Measurements from ENCODE around the gene INKA1.
A peak's percentile ranks its signal among the peaks of the same experiment; 100 is the strongest.

INKA1 gene

DNA sequence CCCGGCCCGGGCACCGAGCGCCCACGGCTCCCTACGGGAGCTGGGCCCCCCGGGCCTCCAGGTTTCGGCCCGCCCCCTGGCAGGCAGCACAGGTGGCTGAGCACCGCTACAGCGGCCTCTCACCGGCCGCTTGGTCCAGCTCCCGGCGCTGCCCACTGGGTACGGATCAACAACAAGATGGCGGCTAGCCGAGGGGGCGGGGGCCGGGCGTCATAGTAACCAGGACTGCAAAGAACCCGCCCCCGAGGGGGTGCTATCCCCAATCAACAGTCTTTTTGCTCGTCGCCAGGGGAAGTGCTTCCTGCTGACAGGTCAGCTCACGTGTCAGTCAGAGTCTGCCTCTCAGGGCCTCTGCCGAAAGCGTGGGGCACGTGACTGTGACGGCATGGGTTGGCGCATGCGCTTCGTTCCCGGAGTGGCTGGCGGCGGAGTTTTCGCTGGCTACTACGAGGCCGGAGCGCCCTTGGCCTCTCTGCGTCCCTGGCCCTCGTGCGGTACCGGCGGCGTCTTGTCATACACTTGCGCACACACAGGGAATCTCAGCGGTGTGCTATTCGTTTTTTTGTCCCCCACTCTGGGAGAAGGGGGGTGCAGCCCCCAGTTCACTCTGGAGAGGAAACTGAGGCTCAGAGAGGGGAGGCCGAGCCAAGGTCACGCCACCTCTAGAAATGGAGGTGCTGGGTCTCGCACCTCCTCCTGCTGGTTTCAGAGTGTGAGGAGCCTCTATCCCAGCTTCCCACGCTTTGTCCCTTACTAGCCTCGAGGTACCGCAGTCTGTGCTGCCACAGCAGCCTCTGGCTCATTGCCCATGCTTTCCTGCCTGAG lies 16.5 kb upstream of the INKA1 start, which contains the start of gene IP6K1:
IP6K1 (minus strand) TSS at position 186 of the 825 bp plus-strand sequence. CDS start 38,502 bp downstream, outside the sequence.
- peak; percentile 100 for DNase-seq (ENCODE audit: low read depth)

DNA sequence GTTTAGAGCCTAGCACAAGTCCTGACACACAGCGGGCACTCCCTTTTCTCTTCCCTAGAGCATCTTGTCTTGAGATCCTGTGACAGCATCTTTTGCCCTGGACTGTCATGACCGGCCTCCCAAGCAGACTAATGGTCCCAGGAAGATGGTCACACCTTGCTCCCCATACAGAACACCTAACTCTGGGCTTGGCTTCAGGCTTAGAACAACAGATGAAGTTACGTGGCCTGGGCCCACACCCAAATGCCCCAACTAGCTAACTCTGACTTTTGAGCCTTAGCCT lies 15.9 kb upstream of the INKA1 start:
- no peak for DNase-seq (ENCODE audit: low read depth)

DNA sequence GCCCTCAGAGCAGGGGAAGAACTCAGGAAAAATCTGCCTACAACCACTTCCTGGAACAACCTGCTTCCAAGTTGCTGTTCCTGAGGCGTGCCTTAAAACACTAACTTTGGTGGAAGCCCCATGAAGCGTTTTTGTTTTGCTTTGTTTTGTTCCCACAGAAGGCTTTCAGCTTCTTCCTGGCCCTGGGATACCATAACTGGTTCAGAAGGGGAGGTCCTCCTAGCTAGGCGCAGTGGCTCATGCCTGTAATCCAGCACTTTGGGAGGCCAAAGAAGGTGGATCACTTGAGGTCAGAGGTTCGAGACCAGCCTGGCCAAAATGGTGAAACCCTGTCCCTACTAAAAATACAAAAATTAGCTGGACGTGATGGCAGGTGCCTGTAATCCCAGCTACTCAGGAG lies 15.5 kb upstream of the INKA1 start:
- no peak for DNase-seq (ENCODE audit: low read depth)

DNA sequence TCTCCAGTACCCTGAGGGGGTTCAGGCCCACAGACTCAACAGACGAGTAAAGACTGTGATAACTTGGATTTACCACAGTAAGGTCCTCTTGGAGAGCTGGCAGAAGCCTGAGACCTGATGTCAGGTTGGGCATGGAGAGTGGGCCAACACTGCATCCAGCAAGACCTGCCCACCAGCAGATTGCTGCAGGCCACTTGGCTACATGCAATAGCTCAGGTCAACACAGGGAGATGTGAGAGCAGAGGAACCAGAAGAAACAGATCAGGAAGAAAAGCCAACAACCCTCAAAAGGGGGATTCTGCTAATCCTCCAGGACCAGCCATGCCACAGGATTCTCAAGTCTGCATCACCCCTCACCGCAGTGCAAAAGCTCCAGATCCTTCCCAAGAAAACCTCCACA lies 15.0 kb upstream of the INKA1 start:
- no peak for DNase-seq (ENCODE audit: low read depth)

DNA sequence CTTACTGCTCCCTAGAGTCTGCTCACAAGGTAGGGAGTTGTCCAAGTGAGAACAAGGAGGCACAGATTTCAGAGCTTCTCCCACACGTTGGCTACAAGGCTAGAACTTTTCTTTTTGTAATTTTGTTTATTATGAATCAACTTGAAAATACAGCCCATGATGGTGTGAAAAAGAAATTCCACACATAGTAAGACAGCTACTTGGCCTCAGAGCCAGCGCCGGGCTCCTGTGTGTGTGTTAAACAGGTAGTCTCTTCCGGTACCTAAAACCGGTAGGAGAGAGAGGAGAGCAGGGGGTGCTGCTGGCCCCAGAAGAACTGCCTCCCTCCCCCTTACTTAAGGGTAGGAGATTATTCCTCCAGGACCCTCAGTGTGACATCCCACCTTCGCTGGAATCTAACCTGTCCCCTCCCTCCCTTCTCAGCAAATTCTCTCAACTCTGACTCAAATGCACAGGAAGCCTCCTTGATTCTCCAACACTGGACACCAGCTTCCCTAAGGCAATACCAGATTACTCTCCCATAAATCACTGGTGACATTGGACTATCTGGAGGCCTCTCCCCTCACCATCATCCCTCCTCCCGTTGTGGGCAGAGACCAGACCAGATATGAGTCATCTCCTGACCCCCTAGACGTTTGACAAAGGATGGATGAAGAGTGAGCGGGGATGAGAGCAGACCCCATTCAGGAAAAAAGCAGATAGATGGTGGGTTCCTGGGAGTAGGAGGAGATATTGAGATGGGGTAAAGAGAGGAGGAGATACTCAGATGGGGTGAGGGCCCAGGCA lies 12.2 kb upstream of the INKA1 start:
- no peak for DNase-seq (ENCODE audit: low read depth)

DNA sequence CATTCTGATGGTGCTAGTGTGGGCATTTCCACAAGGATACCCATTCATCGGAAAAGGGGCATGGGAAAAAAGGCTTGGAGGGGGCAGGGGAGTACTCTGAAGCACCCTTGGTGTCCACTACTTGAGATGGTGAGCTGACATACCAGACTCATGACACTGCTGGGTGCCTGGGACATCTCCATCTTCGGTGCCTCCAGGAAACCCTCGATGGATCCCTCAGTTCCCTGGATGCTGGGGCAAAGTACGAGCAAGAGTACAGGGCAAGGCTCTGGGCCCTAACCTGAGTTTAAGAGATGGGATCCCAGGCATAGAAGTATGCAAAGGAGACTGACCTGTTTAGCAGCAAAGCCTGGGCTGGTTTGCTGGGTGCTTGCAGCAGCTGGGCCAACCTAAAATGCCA lies 11.5 kb upstream of the INKA1 start:
- no peak for DNase-seq (ENCODE audit: low read depth)

DNA sequence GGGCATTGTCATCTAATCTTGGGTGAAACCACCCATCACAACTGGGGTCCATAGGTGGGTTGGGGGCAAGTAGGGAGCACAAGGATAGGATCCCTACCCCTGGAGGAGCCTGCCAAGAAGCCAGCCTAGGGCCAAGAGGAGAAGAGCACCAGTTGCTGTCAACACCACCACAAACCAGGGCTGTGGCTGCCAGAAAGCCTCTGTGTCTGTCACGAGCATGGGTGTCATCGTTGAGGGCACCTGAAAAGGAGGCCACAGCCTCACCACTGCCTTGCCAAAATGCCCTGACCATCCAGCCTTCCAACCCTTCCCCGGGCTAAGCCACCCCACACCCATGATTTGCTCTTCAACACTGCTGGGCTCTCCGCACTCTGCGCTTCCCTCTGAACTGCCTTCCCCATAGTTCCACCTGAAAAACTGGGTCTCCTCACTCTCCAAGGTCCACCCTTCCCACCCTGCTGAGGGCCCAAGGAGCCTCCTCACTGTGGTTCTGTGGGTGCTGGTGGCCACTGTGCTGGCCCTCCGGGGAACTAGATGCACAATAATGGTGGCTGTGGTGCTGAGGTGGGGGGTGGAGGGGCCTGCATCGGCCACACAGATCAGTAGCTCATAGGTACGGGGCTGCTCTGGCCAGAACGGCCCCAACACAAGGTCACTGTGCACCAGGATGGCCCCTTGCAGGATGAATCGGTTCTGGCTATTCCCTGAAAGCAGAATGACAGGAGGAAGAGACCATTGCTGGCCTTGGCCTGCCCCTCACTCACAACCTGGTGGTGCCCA lies 10.5 kb upstream of the INKA1 start:
- DNase-seq (ENCODE audit: low read depth), result no peak

DNA sequence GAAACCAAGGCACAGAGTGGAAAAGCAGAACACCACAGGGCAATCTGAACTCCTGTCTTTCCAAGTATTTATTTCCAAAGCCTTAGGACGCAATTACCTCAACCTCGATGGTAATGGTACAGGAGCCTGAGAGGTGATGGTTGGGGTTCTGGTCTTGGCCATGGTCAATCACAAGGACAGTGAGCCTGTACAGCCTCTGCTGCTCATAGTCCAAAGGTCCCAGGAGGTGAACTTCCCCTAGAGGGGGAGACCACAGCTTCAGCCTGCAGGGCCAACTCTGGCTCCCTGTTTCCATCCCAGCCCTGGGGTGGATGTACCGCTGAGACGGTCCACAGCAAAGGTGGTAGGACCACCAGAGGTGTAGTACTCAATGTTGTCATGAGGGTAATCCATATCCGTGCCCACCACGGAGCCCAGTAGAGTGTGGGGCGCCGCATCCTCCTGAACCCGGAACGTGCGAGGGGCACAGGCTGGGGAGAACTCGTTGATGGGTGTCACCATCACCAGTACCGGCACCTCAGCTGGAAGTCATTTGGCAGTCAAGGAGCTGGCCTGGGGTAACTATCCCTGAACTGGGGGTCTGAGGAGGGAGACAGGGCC lies 9.5 kb upstream of the INKA1 start:
- DNase-seq (ENCODE audit: low read depth), result no peak

DNA sequence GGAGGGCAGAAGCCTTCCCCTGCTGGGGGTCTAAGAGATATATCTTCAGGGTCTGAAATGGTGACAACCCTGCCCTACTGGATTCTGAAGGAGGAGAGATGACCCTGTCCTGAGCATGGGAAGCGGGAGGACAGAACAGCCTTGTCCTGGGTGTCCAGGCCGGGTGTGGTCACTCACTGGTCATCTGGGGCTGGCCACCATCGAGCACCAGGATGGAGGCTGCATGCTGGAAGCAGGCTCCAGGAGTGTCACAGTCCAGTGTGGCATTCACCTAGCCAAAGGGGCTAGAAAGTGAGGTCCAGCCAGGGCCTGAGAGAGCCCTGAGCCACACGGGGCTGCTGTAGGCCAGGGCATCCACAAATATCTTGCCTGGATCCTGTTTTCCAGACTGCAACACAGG lies 8.6 kb upstream of the INKA1 start:
- no peak for DNase-seq (ENCODE audit: low read depth)

DNA sequence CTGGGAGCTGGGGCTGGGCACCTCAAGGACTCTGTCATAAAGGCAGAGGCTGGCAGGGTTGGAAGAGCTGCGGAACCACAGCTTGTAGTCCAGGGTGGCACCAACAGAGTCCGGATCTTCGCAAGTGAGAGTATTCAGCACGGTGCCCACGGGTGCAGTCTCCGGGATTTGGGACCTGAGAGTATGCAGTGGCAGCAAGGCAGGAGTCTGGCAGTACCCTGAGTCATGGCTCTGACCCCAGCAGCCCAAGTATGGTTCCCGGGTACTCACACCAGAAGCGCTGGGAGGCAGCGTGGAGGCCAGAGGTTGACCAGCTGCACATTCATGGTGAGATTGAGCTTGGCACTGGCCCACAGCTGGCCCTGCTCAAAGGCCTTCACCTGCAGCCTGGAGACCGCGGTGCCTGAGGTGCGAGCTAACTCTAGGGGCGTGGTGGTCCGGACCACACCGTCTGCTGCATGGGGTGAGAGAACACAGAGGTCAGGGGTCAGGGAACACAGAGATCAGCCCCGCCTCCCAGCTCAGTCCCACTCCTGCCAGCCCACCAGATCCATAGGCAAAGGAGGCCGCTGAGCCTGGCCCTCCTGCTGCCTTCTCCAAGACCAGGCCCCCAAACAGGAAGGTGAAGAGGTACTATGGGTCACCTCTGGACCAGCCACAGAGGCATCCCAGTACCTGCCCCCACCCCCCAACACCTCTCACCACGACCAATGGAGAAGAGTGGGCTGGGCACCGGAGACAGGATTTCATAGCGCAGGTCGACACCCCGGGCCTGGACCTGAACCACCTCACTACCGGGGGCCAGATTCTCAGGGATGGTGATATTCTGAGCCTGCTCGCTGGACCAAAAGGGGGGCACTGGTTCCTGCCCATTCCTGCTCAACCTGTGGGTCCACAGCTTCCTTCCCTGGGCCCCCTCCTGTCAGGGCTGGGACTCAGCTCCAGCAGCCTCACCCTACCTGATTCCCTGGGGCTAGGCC lies 7.8 kb upstream of the INKA1 start:
- DNase-seq (ENCODE audit: low read depth), result no peak

DNA sequence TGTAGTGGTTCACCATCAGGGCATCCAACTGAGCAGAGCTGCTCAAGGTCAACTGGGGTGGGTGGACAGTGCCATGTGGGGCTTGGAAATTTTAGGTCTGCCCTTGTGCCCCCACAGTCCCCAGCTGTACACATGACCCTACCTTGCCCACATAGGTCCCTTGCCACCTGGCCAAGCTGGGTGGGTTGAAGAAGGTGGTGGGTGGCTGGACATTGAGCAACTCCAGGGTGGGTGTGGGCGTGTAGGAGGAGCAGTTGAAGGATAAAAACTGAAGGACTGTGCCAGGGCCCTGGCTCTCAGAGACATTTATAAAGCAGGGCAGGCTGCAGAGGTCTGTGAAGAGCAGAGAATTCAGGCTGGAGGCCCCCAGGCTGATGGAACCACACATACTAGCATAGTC lies 4.0 kb upstream of the INKA1 start:
- DNase-seq (ENCODE audit: low read depth), result no peak

DNA sequence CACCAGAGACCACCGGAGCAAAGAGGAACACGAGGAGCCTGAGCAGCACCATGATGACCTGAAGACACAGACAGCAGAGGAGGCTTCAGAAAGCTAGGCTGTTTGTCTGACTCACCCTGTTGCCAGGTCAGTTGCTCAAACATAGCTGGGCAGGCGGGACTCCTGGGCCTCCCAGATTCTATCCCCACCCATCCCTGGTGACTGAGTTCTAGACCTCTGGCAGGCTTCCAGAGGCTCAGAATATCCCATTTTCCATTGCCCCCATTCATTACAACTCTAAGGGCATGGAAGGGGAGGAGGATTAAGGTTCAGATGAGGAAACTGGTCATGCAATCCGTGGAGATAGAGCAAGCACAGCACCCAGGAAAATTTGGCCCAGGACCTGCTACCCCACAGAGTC lies 3.3 kb upstream of the INKA1 start, which contains the start of gene CDHR4:
CDHR4 (minus strand) TSS at position 113 of the 400 bp plus-strand sequence; CDS start at position 52, 61 bp downstream.
- peak; percentile 78 for DNase-seq (ENCODE audit: low read depth)

DNA sequence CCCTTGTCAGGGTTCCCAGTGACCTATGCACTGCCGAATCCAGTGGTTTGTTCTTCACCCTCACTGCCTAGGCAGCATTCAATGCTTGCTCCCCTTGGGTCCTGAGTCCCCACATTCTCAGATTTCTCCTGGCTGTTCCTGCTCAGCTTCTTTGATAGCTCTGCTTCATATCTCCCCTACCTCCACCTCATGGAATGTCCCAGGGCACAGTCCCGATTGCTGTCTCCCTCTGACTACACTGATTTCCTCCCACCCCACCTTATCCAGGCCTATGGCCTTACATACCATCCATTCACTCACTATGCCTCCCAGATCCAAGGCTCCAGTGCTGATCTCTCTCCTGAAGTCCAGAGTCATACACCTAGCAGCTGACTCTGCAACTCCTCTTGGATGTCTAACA lies 1.9 kb upstream of the INKA1 start:
- DNase-seq (ENCODE audit: low read depth), result no peak

DNA sequence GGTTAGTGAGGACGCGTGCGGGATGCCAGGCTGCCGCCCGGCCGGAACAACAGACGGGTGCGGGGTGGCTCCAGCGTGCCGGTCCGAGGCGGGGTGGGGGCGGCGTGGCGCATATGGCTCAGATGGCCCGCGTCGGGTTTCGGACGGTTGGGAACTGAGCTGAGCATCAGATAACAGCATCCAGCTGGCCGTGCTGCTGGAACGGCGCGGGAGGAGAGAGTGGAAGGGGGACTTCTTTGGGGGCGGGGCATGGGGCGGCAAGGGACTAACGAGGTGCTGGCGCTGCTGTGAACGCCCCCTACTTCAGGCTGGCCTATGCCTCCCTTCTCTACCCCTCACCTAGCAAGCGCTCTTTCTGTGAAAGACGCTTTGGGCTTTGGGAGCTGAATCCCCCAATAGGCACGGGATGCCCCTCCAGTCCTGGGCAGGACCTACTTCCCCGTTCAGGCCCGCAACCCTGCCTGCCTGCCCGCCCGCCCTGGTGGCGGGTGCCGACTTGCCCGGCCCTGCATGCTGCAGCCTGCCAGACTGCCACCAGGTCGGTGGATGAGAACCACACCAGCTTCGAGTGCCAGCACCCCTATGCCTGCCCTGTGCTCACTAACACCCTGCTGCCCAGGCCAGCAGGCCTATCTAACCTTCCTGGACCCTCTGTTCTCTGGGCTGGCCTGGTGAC lies 542 bp downstream of the INKA1 start:
- DNase-seq (ENCODE audit: low read depth), result no peak

DNA sequence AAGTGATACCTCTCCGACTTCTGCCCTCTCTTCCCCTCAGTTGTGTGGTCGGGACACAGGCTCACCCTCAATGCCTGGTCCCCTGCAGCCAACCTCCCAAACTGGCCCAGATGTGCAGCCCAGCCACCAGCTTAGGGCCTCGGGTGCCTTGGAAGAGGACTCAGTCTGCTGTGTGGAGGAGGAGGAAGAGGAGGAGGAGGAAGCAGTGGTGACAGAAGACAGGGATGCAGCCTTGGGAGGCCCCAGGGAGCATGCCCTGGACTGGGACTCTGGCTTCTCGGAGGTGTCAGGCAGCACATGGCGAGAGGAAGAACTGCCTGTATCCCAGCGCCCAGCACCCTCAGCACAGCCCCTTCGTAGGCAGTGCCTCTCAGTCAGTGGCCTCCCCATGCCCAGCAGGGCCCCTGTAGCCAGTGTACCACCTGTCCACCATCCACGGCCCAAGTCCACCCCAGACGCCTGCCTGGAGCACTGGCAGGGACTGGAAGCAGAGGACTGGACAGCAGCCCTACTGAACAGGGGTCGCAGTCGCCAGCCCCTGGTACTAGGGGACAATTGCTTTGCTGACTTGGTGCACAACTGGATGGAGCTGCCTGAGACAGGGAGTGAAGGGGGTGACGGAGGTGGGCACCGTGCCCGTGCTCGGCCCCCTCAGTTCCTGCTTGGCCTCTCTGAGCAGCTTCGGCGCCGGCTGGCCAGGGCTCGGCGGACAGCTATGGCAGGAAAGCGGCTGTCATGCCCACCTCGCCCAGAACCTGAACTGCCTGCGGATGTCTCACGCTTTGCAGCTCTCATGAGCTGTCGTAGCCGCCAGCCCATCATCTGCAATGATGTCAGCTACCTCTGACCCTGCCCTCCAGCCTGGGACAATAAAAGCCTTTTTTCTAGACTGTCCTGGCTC lies 1.3 kb downstream of the INKA1 start:
- no peak for DNase-seq (ENCODE audit: low read depth)

DNA sequence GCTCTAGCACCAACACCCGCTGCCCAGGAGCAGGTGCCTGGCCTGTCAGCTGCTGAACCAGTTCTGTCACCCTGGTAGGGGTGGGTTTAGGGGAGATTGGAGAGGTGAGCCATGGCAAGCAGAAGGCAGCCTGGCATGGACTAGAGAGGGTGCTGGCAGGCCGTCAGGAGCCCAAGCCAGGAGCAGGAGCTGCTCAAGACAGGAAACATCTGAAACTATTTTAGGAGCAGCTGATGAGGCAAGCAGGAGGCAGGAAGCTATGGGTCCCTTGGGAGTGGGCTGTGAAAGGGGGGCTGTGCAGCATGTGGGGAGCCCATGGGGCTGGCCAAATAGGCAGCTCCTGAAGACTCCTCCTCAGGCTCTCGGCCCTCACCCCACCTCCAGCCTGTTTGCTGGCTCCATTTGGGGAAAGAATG lies 2.3 kb downstream of the INKA1 start:
- DNase-seq (ENCODE audit: low read depth), result peak; percentile 88

DNA sequence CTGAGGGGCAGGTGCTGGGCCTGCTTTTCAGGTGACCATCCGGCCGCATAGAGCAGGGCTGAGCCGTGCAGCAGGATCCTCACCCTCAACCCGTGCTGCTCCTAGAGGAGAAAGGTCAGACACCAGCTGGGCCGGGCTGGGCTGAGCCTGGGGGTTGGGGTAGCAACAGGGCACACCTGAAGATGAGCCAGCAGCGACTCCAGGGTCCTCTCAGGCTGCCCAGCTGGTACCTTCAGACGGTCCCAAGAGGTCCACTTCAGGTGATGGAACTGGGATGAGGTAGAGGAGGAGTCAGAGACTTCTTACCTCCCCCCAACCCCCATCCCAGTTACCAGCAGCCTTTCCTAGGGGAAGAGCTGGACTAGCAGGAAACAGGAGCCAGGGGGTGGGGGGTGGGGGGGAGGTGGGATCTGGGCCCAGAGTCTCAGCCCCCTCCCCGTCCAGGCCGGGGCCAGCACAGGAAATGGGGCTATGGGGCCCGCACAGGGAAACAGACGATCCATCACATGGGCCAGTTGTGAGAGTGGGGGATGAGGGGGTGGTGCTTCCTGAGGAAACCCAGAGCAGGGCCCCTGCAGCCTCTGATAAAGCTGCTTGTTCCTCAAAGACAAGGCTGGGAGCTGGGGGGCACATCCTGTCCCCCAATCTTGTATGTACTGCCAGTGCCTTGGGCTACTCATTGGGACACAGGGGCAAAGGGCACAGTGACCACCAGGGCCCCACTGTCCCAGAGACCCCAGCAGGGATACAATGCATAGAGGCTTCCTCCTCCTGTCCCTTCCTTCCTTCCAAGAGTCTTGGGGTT lies 3.0 kb downstream of the INKA1 start:
- no peak for DNase-seq (ENCODE audit: low read depth)

DNA sequence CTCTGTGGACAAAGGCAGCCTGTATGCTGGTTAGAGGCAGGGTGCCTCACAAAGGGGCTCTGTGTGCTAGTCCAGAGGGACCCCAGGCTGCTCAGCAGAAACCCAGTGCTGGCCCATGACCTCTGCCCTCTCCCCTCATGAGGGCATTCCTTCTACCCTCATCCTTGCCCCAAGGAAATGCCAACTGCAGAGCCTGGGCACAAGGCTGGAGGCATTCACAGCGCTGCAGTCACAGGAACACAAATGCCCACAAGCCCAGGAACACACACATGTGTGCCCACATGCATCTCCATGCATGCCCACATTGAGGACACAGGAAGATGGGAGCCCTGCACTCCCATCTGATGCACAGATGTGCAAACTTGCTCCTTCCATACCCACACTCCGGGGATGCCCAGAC lies 3.8 kb downstream of the INKA1 start:
- no peak for DNase-seq (ENCODE audit: low read depth)
